HepG2 (cell line): ENCODE results near the gene BARX2. TPM values are rescaled to one million over a fixed set of nuclear protein-coding genes. Genes with fewer than 3 reads are reported as not detected.

Experiments
- ATAC-seq: fragments of 200-7000 bp; cut with Tn5 transposase; 3 replicates; pipeline ENCODE4 v1.9.1; 2020; ENCODE audit warnings: mild to moderate bottlenecking, moderate library complexity
- BruUV-seq: library from RNA; stranded (reverse); fragments of 400-500 nt; replicated peaks from 2 replicates; lab custom pipeline; 2021; lab: Mats Ljungman, UMichigan
- CTCF ChIA-PET: fragments of 300-600 bp; formaldehyde crosslinking; extraction: SDS; loops from one replicate; lab custom pipeline; 2021; ENCODE audit warnings: low total read pairs, inconsistent platforms, low intra/inter-chr PET ratio; lab: Yijun Ruan, JAX
- POLR2A ChIA-PET: fragments of 350-600 bp; sonication (Branson Sonifier 250); formaldehyde crosslinking; loops from one replicate; lab custom pipeline; 2020; ENCODE audit warnings: antibody characterized with exemption, inconsistent platforms; lab: Yijun Ruan, JAX
- DNase-seq: peaks from one replicate; pipeline ENCODE4 v3.0.0-alpha.2; 2015; ENCODE audit warnings: low spot score
- FAIRE-seq: peaks from 3 replicates; lab custom pipeline; 2011; peaks lifted over from hg19 to GRCh38; lab: Jason Lieb, UNC
- H2AFZ ChIP-seq: one replicate; pipeline ENCODE4 v1.6.1; 2011; ENCODE audit warnings: low read length, inconsistent platforms
- H3K27ac ChIP-seq: fragments of 300-600 bp; 3 replicates; pipeline ENCODE4 v1.8.0; 2011; ENCODE audit warnings: mixed run types, mild to moderate bottlenecking, mixed read lengths, low read length, inconsistent platforms; ENCODE audit not compliant: insufficient read depth; ENCODE audit errors: extremely low read length
- H3K27me3 ChIP-seq, 2 experiments: fragments of 200-600 bp in 1 of 2; 2 replicates in 1 of 2; 3 replicates in 1 of 2; pipeline versions ENCODE4 v1.6.0 to v1.8.0; 2011; ENCODE audit warnings: low read length in 2 of 2, mild to moderate bottlenecking in 2 of 2, moderate library complexity in 2 of 2, inconsistent platforms in 1 of 2; ENCODE audit not compliant: insufficient read depth in 2 of 2, control insufficient read depth in 1 of 2
- H3K36me3 ChIP-seq, 2 experiments: fragments of 200-600 bp in 1 of 2; replicated peaks in 1 of 2; 2 replicates in 1 of 2; 3 replicates in 1 of 2; pipeline versions ENCODE4 v1.5.1 to v1.8.0; 2011; ENCODE audit warnings: low read length in 2 of 2, inconsistent platforms in 1 of 2; ENCODE audit not compliant: insufficient read depth in 2 of 2, control insufficient read depth in 1 of 2
- H3K4me1 ChIP-seq: 2 replicates; pipeline ENCODE4 v1.5.1; 2012; ENCODE audit warnings: low read length, inconsistent platforms; ENCODE audit not compliant: insufficient read depth
- H3K4me2 ChIP-seq: 2 replicates; pipeline ENCODE4 v1.6.0; 2011; ENCODE audit warnings: low read depth, low read length, inconsistent platforms
- H3K4me3 ChIP-seq, 3 experiments: fragments of 200-600 bp in 1 of 3; sonication (generic), shearing (Covaris generic) in 1 of 3; replicated peaks in 1 of 3; 2 replicates each; pipeline ENCODE4 v1.5.1; 2011 to 2016; ENCODE audit warnings: low read length in 3 of 3, inconsistent platforms in 2 of 3, low read depth in 2 of 3, mild to moderate bottlenecking in 2 of 3, control low read depth in 1 of 3, mixed read lengths in 1 of 3; ENCODE audit not compliant: insufficient read depth in 1 of 3
- H3K79me2 ChIP-seq: one replicate; pipeline ENCODE4 v1.6.1; 2011; ENCODE audit warnings: low read length, inconsistent platforms; ENCODE audit not compliant: insufficient read depth
- H3K9ac ChIP-seq: 2 replicates; pipeline ENCODE4 v1.6.0; 2011; ENCODE audit warnings: mild to moderate bottlenecking, low read depth, low read length, inconsistent platforms; ENCODE audit not compliant: insufficient read depth
- H3K9me3 ChIP-seq: 2 replicates; pipeline ENCODE4 v1.5.1; 2012; ENCODE audit warnings: mild to moderate bottlenecking, low read length
- H4K20me1 ChIP-seq: 2 replicates; pipeline ENCODE4 v1.6.0; 2011; ENCODE audit warnings: inconsistent platforms, mild to moderate bottlenecking, low read length, moderate library complexity; ENCODE audit not compliant: insufficient read depth
- KAT2B ChIP-seq: fragments of 150-350 bp; IDR thresholded peaks from 2 replicates; pipeline ENCODE4 v1.6.1; 2014; ENCODE audit warnings: low read depth, low read length, borderline replicate concordance
- SMARCC2 ChIP-seq: fragments of 450-650 bp; IDR thresholded peaks from 2 replicates; pipeline ENCODE4 v1.6.1; 2017; ENCODE audit warnings: antibody characterized with exemption, mild to moderate bottlenecking
- SRSF1 ChIP-seq: fragments of 200-400 bp; formaldehyde crosslinking; optimal IDR thresholded peaks from 2 replicates; pipeline ENCODE3; 2017; ENCODE audit warnings: mild to moderate bottlenecking, low read depth, low read length, moderate library complexity
- ZNF251 ChIP-seq: sonication (generic); formaldehyde crosslinking; IDR thresholded peaks from 2 replicates; pipeline ENCODE4 v1.9.0; 2021; ENCODE audit warnings: mild to moderate bottlenecking, missing genetic modification reagents
- ZNF292 ChIP-seq: sonication (generic); formaldehyde crosslinking; IDR thresholded peaks from 2 replicates; pipeline ENCODE4 v1.8.1; 2022; ENCODE audit warnings: mild to moderate bottlenecking, low read depth, missing genetic modification reagents, borderline replicate concordance
- ZNF382 ChIP-seq: sonication (generic); formaldehyde crosslinking; IDR thresholded peaks from 2 replicates; pipeline ENCODE4 v1.5.0; 2020; ENCODE audit warnings: missing genetic modification reagents, mild to moderate bottlenecking, borderline replicate concordance
- ZNF468 ChIP-seq: sonication (generic); formaldehyde crosslinking; IDR thresholded peaks from 2 replicates; pipeline ENCODE4 v1.8.0; 2022; ENCODE audit warnings: mild to moderate bottlenecking, moderate library complexity, missing genetic modification reagents
- ZNF543 ChIP-seq: sonication (generic); formaldehyde crosslinking; IDR thresholded peaks from 2 replicates; pipeline ENCODE4 v1.4.0; 2020; ENCODE audit warnings: mild to moderate bottlenecking, missing genetic modification reagents
- ZNF580 ChIP-seq: IDR thresholded peaks from 2 replicates; pipeline ENCODE4 v1.6.1; 2016; ENCODE audit warnings: low read depth, borderline replicate concordance
- ZNF788 ChIP-seq: sonication (generic); formaldehyde crosslinking; IDR thresholded peaks from 2 replicates; pipeline ENCODE4 v1.5.0; 2020; ENCODE audit warnings: mild to moderate bottlenecking, missing genetic modification reagents, borderline replicate concordance
- WGBS: methylation state at CpG from one replicate; pipeline ENCODE4 v1.1.6; 2017; ENCODE audit warnings: low lambda C conversion rate; 5-methylcytosine and 5-hydroxymethylcytosine counted together
- in situ Hi-C: cut with HindIII; loops from 2 replicates; pipeline ENCODE4 v1.10.0; 2017; ENCODE audit warnings: low pct_unique_long_range_greater_than_20kb; ENCODE audit not compliant: extremely low pct_ligation_motif_present
- intact Hi-C: fragments of 100-400 bp; cut with micrococcal nuclease; formaldehyde crosslinking; loops from one replicate; pipeline ENCODE4 v1.10.0; 2022; ENCODE audit not compliant: unreplicated experiment
- polyA plus RNA-seq, 8 experiments: library from polyadenylated mRNA; depleted of rRNA in 3 of 8; stranded (reverse) in 7 of 8; unstranded in 1 of 8; fragments of >200 nt; fragmentation: Illumina TruSeq in 4 of 8; extraction: Trizol in 4 of 8; gene quantifications; 2 replicates each; pipeline versions ENCODE4 v1.2.1 to v1.2.3, GENCODE V29; 2011 to 2016; ENCODE audit warnings: low read depth in 4 of 8, missing spikeins in 1 of 8, mixed read lengths in 1 of 8; ENCODE audit not compliant: insufficient read depth in 1 of 8
- total RNA-seq, 5 experiments: library from RNA; depleted of rRNA; stranded (reverse); fragments of >200 nt; fragmentation: Illumina TruSeq; extraction: Trizol; gene quantifications; 2 replicates each; pipeline ENCODE4 v1.2.3, GENCODE V29; 2016; ENCODE audit warnings: low read depth in 1 of 5
- TF ChIP-seq, protein P1 (sequence below): sonication (generic); formaldehyde crosslinking; IDR thresholded peaks from 2 replicates; pipeline ENCODE4 v1.5.0; 2020; ENCODE audit warnings: mild to moderate bottlenecking, missing genetic modification reagents, moderate library complexity
- TF ChIP-seq, protein P2 (sequence below): IDR thresholded peaks from 2 replicates; pipeline ENCODE4 v1.6.1; 2016; ENCODE audit warnings: low read depth, missing genetic modification reagents, missing compliant biosample characterization

Gene BARX2
- total and polyA plus RNA-seq, 2 of the 13 experiments (the other 11 are each of a cell fraction or from before 2014, with no cell fraction given) = not detected

DNA sequence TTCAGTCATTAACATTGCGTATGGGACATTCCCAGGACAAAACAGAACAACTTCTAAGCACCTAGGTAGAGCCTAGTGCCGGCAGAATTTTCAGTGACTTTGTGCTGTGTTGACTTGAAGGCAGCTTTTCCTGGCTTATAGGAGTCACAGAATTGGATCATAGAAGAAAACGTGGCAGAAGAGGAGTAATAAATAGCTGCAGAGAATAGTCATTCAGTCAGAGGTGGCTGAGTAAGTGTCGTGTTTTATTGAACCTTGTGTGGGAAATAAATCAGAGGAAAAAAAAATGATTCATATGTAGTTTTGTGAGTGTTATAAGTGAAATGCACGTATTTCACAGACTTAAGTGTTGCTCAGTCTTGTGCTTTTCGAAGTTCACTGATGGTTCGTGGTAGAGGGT, 2.1 kb downstream of the BARX2 start (continued):
- TF ChIP-seq KAT2B (no peak), ZNF292 (CRISPR knock-in tag) (no peak), SRSF1 (no peak)

GRCh38 chr11:129380413-129380812, 4.8 kb downstream of the BARX2 start:
- Histone ChIP-seq H2AFZ (no peak overlapping the region), H3K9ac (no peak overlapping the region)
- no peak for DNase-seq
- intact Hi-C loops = no loop called here
- TF ChIP-seq ZNF543 (CRISPR knock-in tag) (no peak), ZNF788 (CRISPR knock-in tag) (no peak), SMARCC2 (no peak), ZNF251 (CRISPR knock-in tag) (no peak), ZNF580 (CRISPR knock-in tag) (no peak), ZNF468 (CRISPR knock-in tag) (no peak), ZNF382 (CRISPR knock-in tag) (no peak)
- TF ChIP-seq, protein P1, sequence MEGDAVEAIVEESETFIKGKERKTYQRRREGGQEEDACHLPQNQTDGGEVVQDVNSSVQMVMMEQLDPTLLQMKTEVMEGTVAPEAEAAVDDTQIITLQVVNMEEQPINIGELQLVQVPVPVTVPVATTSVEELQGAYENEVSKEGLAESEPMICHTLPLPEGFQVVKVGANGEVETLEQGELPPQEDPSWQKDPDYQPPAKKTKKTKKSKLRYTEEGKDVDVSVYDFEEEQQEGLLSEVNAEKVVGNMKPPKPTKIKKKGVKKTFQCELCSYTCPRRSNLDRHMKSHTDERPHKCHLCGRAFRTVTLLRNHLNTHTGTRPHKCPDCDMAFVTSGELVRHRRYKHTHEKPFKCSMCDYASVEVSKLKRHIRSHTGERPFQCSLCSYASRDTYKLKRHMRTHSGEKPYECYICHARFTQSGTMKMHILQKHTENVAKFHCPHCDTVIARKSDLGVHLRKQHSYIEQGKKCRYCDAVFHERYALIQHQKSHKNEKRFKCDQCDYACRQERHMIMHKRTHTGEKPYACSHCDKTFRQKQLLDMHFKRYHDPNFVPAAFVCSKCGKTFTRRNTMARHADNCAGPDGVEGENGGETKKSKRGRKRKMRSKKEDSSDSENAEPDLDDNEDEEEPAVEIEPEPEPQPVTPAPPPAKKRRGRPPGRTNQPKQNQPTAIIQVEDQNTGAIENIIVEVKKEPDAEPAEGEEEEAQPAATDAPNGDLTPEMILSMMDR (CRISPR knock-in tag) = no peak
- TF ChIP-seq, protein P2, sequence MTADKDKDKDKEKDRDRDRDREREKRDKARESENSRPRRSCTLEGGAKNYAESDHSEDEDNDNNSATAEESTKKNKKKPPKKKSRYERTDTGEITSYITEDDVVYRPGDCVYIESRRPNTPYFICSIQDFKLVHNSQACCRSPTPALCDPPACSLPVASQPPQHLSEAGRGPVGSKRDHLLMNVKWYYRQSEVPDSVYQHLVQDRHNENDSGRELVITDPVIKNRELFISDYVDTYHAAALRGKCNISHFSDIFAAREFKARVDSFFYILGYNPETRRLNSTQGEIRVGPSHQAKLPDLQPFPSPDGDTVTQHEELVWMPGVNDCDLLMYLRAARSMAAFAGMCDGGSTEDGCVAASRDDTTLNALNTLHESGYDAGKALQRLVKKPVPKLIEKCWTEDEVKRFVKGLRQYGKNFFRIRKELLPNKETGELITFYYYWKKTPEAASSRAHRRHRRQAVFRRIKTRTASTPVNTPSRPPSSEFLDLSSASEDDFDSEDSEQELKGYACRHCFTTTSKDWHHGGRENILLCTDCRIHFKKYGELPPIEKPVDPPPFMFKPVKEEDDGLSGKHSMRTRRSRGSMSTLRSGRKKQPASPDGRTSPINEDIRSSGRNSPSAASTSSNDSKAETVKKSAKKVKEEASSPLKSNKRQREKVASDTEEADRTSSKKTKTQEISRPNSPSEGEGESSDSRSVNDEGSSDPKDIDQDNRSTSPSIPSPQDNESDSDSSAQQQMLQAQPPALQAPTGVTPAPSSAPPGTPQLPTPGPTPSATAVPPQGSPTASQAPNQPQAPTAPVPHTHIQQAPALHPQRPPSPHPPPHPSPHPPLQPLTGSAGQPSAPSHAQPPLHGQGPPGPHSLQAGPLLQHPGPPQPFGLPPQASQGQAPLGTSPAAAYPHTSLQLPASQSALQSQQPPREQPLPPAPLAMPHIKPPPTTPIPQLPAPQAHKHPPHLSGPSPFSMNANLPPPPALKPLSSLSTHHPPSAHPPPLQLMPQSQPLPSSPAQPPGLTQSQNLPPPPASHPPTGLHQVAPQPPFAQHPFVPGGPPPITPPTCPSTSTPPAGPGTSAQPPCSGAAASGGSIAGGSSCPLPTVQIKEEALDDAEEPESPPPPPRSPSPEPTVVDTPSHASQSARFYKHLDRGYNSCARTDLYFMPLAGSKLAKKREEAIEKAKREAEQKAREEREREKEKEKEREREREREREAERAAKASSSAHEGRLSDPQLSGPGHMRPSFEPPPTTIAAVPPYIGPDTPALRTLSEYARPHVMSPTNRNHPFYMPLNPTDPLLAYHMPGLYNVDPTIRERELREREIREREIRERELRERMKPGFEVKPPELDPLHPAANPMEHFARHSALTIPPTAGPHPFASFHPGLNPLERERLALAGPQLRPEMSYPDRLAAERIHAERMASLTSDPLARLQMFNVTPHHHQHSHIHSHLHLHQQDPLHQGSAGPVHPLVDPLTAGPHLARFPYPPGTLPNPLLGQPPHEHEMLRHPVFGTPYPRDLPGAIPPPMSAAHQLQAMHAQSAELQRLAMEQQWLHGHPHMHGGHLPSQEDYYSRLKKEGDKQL = no peak
- TF ChIP-seq, all 625 proteins: peak for 0
- H3K4me3 ChIP-seq = no peak overlapping the region
- no peak overlapping the region for H3K4me2 ChIP-seq
- H3K4me1 ChIP-seq = no peaks in the 10 kb centered on the region
- no peak overlapping the region for H3K27ac ChIP-seq
- ChIA-PET POLR2A (no interaction called here), CTCF (no interaction called here)
- H4K20me1 ChIP-seq = no peaks in the 10 kb centered on the region
- WGBS = 0% methylated on average over 2 of the region's 2 CpGs
- H3K27me3 ChIP-seq = peaks cover 3 to 52% of the 10 kb centered on the region in 2 experiments; a peak in 4 of 5 replicates
- no peaks in the 10 kb centered on the region for H3K9me3 ChIP-seq
- in situ Hi-C loops = no loop called here
- H3K36me3 ChIP-seq = no peaks in the 10 kb centered on the region
- H3K79me2 ChIP-seq = no peaks in the 10 kb centered on the region
- ATAC-seq = no peak
- no peak for FAIRE-seq
- no TSS peak for BruUV-seq
